ENCODE data around the gene MAP2K3.

MAP2K3 gene

DNA sequence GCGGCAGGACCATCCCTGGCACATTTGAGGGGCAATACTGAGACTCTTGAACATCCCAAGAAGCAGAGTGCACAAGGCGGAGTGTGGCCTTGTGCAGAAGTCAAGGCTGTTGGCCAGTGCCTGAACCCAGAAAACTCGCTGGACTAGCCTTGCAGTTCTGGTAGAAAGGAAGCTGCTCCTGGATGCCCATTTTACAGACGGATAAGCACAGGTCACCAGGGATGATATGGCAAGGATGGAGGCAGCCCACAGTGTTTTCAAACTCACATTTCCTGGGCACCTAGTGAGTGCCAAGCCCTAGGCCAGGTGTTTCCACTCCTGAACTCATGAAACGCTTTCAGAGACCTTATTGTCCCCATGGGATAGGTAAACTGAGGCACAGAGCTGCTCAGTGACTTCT, 1.7 kb upstream of the MAP2K3 start:
- no peak for DNase-seq

DNA sequence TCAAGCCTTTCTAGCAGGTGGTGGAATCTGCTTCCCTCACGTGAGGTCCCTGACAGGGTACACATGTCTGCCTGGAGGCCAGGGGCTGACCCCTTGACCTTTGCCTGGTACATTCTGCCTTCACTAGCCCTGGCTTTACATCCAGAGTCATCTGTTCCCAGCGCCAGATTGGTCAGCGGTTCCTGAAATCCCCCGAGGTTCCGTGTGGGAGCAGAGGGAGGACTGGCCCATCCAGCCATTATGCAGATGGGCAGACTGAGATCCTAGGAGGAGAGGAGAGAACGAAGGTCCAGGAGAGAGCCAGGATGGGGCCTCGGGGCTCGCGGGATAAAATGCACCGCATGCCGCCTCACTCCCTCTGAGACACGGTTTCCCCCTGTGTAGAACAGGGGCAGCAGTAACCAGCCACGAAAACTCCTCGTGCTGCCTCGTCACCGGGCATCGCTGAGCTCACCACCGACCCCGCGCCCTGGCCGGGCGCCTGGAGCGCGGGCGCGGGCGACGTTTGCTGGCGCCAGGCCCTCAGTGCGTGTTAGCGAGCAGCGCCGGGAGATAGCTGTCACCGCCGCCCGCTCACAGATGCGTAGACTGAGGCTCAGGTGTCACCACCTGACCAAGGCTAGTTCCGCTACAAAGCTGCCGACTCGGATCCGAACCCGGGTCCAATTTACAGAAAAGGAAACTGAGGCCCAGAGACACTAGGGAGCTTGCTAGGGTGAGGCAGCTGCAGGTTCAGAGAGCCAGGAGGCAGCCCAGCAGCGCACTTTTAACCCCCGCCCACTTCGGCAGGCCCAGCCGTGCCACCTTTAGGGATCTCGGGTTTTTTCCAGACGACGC, 811 bp upstream of the MAP2K3 start:
- peak; percentile 38 for DNase-seq

DNA sequence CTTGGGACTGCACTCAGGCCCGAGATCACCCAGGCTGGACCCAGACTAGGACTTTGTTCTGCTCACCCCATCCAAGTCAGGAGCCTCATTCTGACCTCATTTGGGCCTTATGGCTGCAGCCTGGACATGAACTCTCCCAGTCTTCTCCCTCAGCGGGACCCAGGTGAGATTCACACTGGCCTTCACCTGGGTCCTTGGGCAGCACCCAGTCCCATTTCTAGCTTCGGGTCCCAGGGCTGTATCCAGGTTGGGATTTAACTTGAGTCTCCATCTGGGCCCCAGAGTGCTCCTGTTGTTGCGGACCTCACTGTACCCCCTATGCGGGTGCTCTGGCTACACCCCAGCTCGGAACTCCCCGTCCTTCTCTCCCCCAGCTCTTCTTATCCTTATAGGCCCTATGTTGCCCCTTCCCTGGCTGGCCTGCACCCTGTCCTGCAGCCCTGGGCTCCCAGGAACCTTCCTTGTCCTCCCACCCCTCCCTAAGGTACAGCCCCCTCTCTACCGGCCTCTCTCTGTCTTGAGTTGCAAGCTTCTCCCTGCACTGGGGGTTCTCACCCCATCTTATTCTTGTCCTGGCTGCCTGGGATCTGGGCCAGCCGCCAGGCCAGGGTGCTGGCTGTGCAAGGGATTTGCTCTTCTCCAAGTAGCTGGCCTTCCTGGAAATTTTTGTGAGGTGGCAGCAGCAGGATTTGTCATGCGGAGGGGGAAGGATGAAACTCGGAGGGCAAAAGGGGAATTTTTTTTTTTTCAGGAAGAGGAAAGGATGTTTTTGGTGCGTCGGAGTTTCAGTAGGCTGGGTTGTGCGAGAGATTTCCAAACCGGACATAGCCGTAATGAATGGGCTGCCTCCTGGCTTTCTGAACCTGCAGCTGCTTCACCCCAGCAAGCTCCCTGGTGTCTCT, 904 bp downstream of the MAP2K3 start:
- DNase-seq: peak; percentile 49

DNA sequence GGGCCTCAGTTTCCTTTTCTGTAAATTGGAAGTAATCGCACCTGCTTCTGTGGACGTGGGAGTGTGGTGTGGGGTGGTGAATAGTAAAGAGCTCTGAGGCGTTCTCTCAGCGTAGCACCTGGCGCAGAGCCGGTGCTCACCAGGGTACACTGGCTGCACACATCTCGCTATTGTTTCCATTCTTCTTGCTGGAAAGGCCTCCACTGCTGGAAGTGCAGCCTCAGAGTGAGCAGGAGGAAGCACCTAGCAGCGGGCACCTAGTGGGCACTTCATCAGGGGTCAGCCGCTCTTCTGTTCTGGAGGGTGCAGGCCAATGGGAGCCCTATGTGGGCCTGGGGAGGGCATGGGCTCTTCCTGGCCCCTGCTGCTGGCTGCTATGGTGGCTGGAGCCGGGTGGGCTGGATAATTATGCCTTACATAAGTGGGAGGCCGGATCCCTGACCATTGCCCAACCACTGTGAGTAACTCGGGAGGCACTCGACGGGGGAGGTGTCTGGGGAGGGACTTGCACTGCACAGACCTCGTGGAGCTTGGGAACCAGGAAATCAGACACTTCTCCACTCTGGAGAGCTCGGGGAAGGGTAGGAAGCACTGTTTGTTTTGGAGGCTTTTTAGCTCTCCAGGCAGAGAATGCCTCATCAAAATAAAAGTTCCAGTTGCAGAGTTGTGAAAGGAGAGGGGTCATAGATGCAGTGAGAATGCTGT, 1.7 kb downstream of the MAP2K3 start:
- DNase-seq: peak; percentile 98

DNA sequence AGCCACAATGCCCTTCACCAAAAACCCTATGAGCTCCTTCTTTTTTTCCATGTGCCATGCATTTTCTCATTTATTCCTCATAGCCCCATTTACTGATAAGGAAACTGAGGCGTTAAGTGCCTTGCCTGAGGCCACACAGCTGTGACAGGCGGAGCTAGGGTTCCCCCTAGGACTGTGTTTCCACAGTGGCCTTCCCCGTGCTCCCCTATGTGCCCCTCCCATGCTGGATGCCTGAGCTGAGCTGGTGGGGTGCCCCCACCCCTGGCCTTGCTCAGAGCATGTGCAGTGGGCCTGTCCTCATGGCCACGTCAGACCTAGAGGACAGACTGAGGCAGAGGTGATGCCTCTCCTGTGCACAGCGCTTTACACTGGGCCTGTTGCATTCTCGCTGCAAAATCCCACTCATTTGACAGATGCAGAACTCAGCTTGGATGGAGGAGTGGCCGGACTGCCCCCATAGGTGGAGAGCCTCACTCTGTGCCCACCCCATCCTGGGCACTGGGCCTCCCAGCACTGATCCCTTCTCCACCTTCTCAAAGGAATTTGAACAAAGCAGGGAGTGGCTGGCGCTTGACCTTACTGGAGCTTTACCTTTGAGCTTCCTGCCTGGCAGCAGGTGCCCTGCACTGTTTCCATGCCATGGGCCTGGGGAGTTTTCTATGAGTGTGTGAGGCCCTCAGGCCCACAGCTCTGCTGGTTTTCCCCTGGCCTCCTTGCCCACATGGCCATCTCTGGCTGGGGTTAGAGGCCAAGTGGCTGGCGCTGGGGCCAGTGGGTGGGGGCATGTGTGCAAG, 2.6 kb downstream of the MAP2K3 start:
- DNase-seq: no peak

DNA sequence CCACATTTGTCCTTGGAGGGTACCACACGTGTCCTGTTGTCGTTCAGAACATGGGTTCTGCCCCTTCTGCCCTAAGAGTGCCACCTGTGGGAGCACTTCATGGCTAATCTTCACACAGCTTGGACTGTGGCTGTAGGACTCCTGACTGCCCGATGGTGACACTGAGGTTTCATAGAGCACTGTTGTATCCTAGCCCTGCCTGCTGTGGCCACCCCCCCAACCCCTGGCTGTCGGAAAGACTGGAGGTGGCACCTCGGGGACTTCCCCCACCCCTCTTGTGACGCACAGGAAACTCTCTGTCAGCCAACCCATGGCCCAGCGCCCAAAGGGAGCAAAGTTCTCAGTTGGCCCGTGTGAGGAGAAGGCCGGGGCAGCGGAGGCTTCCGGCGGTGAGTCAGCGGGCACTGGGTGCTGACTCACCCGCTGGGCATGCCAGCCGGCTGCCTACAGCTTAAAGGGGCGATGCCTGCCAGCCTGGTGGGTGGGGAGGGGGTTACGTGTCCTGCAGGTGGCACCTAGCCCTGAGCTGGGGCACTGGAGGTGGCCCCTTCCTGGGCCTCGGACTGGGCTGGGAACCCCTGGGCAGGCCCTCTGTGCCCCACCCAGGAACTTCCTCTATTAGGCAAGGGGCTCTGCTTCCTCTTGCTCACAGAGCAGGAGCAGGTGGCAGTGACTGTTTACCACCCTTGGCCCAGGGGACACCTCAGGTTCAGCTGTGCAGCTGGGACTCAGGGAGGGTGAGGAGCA, 3.4 kb downstream of the MAP2K3 start:
- peak; percentile 96 for DNase-seq

DNA sequence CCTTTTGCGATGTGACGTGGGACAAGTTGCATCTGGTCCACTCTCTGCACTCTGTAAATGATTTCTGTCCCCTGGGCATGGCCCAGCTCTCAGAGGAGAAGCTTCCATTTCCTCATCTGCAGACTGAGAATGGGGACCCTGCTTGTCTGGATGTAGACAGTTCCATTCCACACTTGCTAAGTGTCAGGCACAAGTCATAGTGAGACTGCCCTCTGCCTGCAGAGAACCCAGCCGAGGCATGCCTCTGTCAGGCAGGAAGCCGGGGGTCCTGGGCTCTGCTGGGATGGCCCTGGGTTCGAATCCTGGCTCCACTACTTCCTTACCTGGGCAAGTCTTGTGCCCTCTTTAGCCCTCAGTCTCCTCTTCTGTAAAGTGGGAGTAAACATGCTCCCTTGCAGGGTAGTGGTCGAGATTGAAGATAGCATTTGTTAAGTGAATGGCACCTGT, 4.1 kb downstream of the MAP2K3 start:
- DNase-seq: no peak

DNA sequence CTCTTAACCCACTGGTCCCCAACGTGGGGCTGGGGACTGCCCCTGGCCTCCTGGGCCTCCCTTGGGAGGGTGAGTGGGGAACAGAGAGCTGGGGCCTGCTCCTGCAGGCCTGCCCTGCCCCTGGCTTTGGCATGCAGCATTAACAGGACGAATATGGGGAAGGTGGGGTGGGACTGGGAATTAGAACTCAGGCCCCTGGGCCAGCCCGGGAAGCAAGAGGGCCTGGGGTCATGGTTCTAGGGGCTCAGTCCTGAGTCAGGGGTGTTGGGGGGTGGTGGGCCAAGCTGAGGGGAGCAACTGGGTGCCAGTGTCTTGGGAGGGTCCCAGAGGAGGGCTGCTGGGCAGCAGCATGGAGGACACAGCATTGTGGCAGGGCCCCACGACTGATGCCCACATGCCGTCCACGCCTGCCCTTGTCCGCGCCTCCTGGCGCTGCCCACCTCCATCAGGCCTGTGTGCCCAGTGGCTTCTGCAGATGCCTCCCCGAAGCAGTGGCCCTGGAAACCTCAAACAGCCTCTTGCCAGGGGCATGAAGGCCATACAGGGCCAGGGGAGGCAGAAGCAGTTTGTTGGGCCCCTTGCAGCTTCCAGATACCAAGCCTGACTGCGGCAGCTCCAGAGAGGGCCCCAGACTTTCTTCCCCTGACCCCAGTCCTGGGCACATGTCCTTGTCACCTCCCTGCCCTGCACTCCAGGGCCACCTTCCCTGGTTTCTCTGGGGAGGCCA, 4.8 kb downstream of the MAP2K3 start:
- no peak for DNase-seq

DNA sequence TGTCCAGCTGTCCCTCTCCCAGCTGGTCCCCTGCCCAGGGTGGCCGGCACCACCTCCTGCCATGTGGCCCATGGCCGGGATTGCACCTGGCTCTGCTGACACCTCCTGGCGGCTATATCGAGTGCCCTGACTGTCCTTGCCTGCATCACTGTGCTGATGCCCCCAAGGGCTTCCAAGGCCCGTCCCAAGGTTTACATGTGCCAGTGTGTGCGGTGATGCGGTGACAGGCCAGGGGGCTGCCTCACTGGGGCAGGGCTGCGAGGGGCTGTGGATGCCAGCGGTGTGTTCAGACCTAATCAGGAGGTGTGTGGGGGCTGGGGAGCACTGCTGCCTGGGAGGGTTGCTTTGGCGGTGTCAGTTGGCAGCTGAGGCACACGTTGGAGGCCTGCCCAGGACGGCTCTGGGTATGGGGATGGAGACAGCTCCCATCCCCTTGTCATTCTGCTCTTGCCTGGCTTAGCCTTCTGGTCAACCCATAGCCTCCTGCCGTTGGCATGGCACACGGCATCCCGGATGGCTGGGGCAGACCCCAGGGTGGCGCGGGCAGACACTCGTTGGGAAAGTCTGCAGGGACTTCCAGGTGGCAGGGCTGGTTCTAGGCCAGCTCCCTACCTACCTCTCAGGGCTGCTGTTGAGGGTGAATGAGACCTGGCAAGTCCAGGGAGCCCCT, 5.5 kb downstream of the MAP2K3 start:
- no peak for DNase-seq

DNA sequence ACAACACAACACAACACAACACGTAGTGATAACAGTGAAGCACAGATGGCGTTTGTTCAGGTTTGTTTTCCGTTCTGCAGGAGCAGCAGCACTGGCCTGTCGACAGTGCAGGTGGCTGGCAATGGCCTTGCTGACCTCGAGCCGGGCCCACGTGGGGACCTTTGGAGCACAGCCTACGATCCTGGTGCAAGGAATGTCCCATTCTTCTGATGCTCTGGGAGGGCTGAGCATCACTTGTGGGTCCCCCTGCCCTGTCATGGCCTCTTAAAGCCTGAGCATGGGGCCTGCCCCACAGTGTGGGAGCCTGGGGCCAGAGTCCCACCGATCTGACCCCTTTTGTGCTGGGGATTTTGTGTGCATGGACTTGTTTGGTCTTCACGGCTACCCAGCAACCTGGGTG, 6.8 kb downstream of the MAP2K3 start:
- DNase-seq: no peak

DNA sequence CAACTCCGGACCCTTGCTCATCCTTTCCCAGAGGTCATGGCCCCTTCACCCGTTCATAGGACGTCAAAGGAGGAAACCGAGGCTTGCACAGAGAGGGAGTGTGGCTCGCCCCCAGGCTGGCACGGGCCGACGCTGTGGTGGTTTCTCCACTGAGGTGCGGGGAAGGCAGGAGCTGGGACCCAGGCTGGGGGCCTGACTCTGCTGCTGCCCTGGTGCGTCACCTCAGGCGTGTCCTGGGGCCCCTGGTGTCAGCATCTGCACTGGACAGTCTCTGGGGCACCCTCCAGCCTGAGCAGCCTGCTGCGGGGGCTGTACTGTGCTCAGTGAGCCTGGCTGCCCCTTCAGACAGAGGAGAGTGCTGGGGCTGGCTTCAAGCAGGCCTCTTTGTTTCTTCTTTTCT, 7.4 kb downstream of the MAP2K3 start:
- DNase-seq: no peak

DNA sequence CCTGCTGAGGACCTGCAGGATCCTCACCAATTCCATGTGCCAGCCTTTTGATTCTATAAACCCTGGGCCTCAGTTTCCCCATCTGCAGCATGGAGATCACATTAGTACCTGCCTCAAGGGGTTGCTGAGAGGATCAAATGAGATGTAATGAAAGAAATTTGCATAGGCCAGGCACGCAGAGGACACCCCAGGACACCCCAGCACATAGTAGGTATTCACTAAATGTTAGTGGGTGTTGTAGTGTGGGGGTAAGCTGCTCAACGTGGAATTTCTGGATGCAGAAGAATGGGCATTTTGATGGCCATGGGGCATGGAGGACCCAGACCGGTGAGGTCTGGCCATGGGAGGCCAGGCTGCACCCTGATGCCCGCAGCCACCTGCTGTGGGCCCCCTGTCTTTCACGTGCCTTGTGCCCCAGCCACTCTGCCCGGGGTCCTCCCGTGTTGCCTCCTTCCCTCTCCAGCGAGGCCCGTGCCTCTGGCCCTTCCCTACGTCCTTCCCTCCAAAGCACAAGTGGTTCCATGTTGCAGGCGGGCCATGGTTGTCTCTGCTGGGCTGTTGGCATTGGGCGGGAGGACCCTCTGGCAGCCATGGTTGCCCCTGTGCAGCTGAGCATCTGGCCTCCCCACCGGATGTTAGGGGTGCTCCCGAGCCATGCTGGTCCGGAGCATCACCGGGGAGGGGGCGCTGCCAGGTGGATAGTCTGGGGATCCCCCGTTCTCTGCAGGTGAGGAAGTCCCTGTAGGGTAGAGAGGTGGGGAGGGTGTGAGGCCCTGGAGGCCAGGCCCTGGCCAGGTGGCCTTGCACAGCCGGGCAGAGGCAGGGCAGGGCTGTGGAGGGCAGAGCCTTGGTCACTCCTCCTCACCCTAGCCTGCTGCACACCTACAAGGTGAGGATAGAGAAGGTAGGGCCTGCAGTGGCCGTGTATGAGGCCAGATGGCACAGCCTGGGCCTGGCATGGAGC, 8.6 kb downstream of the MAP2K3 start:
- DNase-seq: no peak

DNA sequence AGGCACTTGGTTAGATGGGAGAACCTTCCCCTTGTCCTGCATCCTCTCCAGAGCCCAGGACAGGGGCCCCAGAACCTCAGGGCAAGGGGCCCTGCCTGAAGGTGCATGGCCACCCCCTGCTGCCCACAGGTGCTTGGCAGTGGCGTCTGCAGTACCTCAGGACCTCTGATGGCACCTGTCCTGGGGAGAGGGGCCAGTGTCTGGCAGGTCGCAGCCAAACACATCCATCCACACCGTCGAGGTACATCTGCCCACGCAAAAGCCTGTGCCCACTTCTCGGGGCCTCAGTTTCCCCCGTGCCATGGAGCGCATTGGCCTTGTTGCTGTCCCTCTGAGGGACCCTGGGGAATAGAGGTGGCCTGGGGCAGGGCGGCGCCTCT, 9.3 kb downstream of the MAP2K3 start:
- DNase-seq: no peak

DNA sequence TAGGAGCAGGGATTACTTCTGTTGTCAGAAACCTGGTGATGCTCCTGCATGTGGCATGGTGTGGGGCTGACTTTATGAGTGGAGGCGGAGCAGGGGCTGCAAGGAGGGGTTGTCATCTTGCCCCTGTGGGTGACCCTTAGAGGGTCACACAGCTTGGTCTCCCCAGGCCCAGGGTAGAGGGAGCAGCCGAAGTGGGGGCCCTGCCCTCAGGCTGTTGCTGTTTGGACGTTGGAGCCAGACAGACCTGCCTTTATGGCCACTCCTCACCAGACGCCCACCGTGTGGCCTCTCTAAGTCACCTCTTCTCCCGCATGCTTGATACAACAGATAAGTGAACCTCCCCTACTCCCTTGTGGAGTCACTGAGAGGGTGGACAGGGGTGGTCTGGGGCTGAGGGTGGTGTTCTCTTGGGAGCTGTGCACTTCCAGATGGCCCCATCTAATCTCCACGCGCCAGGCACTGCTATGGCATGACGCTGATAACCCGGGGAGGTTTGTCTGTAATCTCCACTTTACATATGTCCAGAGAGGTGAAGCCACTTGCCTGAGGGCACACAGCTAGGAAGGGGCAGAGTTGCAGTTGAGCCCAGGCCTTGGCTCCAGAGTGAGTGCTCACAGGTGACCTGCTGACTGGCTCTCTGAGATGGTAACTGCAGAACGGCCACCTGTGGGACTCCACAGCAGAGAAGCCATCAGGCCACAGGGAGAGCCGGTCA, 10.0 kb downstream of the MAP2K3 start:
- no peak for DNase-seq

DNA sequence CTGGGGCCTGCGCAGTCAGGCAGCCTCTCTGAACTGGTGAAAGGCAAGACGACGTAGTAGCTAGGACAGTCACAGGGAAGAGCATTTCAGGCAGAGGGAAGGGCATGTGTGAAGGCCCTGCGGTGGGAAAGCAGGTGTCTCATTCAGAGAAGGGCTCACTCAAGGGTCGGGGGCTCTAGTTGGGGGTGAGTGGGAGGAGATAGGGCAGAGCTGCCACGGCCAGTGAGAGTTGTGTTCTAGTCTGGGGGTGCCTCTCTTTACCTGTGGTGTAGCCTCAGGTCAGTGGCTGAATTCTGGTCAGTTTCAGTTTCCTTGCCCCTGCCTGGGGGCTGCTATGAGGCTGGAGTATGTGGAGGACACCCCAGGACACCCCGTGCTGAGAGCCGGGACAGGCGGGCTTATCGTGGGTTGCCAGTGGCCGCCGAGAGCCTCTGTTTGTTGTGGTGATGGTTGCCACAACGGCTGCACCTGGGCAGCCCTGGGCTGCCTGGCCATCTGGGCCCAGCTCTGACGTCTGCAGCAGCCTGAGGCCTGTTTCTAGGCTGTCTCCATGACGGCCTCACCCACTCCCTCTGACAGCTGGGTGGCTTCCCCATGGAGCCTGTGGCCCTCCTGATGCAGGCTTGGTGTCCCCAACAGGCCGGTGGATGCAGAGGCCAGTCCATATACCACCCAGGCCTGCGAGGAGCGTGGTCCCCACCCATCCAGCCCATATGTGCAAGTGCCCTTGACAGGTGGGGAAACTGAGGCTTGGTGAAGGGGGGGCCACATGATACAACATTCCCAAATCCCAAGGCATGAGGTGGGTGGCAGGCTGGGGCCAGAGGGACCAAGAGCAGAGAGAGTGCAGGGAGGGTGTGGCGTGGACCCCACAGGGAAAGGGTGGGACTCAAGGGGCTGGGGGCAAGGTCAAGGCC, 10.8 kb downstream of the MAP2K3 start:
- no peak for DNase-seq

DNA sequence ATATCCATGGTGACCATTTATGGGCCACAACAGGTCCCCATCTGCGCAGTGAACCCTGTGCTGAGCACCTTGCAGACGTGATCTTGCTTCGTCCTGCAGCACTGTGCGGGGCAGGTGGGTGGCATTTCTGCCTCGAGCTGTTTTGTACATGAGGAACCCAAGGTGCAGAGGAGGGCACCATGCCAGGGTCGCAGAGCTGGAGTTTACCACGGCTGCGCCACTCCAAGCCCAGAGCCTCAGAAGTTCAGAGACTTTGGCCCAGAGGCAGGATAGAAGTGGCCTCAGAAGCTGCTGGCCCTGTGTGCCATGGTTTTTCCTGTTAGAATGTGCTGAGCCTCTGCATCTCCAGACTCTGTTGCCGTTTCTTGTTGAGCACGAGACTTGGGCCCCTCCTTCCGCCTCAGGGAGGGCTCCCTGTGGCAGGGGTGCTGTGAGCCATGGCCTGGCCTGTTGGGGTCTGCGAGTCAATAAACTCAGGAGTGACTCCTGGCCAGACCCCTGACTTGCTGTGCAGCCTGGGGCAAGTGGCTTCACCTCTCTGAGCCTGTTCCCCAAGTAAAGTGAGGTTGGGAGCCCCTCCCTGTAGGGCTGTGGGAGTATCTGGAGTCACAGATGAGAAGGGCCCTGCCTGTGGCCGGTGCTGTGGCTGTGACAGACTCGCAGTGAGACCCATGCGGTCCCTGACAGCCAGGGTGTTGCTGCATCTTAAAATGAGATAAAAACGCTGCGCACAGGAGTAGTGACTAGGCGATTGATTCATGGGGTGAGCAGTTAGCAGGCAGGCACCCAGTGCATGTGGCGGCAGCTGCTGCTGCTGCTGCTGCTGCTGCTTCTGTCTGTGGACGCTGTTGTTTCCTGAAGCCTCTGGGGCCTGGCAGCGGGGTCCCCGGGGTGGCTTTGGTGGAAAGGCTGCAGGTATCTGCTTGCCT, 11.8 kb downstream of the MAP2K3 start:
- DNase-seq: no peak

Measured in fibroblast of skin of scalp (primary cell).